Heart left ventricle (tissue), 16 donors: Measurements from ENCODE around the gene HCN3. TPM values are rescaled to one million over a fixed set of nuclear protein-coding genes. Genes with fewer than 3 reads are reported as not detected.

Source experiments
- ATAC-seq, 4 donors: fragments of 200-7000 bp; cut with Tn5 transposase; one replicate each; pipeline ENCODE4 v1.9.1; 2020 to 2022; ENCODE audit warnings: moderate library complexity in 4 of 4, mild to moderate bottlenecking in 3 of 4, moderate number of reproducible peaks in 1 of 4
- DNase-seq, 5 donors: peaks; one replicate each; pipeline ENCODE4 v3.0.0-alpha.2; 2020
- H3K27ac ChIP-seq, 12 donors: fragments of 200-600 bp; sonication (generic) in 4 of 12; one replicate each; pipeline versions ENCODE4 v1.5.0 to v1.8.0; 2016 to 2022; ENCODE audit warnings: mild to moderate bottlenecking in 2 of 12
- H3K27me3 ChIP-seq, 9 donors: fragments of 200-600 bp; sonication (generic) in 2 of 9; one replicate each; pipeline versions ENCODE4 v1.5.1 to v1.8.0; 2016 to 2022; ENCODE audit warnings: mild to moderate bottlenecking in 3 of 9
- H3K36me3 ChIP-seq, 9 donors: fragments of 200-600 bp; sonication (generic) in 2 of 9; one replicate each; pipeline versions ENCODE4 v1.5.0 to v1.8.0; 2018 to 2022; ENCODE audit warnings: mild to moderate bottlenecking in 2 of 9
- H3K4me1 ChIP-seq, 12 donors: fragments of 200-600 bp; sonication (generic) in 4 of 12; one replicate each; pipeline versions ENCODE4 v1.5.0 to v1.8.0; 2016 to 2022; ENCODE audit warnings: mild to moderate bottlenecking in 3 of 12
- H3K4me3 ChIP-seq, 12 donors: fragments of 200-600 bp; sonication (generic) in 4 of 12; one replicate each; pipeline versions ENCODE4 v1.5.0 to v1.8.0; 2017 to 2022; ENCODE audit warnings: mild to moderate bottlenecking in 9 of 12, moderate library complexity in 4 of 12
- H3K9me3 ChIP-seq, 12 donors: fragments of 200-600 bp; sonication (generic) in 4 of 12; one replicate each; pipeline versions ENCODE4 v1.5.0 to v1.8.0; 2016 to 2022; ENCODE audit warnings: mild to moderate bottlenecking in 1 of 12
- CTCF ChIP-seq, 12 donors: fragments of 200-600 bp; sonication (generic) in 4 of 12; IDR thresholded peaks; one replicate each; pipeline versions ENCODE4 v1.5.0 to v1.8.0; 2018 to 2022; ENCODE audit warnings: antibody characterized with exemption in 12 of 12, mild to moderate bottlenecking in 5 of 12
- POLR2A ChIP-seq, 2 donors: fragments of 450-650 bp; IDR thresholded peaks; one replicate each; pipeline ENCODE4 v1.6.1; 2017; ENCODE audit warnings: antibody characterized with exemption in 2 of 2, mild to moderate bottlenecking in 2 of 2, moderate library complexity in 2 of 2
- WGBS, 4 donors: extraction: QIAGEN DNeasy Blood & Tissue Kit in 2 of 4; methylation state at CpG; one replicate each; pipeline versions ENCODE4 v1.1.5 to v1.1.7; 2013 to 2018; 5-methylcytosine and 5-hydroxymethylcytosine counted together
- intact Hi-C, 10 donors: fragments of 100-400 bp; cut with DNase I; formaldehyde crosslinking; loops; one replicate each; pipeline versions ENCODE4 v1.11.1 to v1.14.2; 2022
- polyA plus RNA-seq, 2 donors: library from polyadenylated mRNA; stranded (reverse); fragments of 200-250 nt; gene quantifications; one replicate each; pipeline ENCODE4 v1.2.3, GENCODE V29; 2013
- total RNA-seq, 9 donors: library from RNA; depleted of rRNA in 2 of 9; stranded (reverse); fragments of >200 nt in 2 of 9; fragmentation: NEBNext Ultra II Directional in 3 of 9; extraction: Animal tissue kit (Norgen Biotek cat#: 25700) in 3 of 9; gene quantifications; one replicate each; pipeline versions ENCODE4 v1.1.0 to v1.2.4, GENCODE V29; 2016 to 2023
- donor health status: ischemic (EF 13 %, LVEDD 7.1; RV severe dilation, severe dysfunction).
- donor health status: healthy with polysubstance abuse.
- donor health status: DM: no; HTN: yes; CAD: no.
- donor health status: DM: no; HTN: no; CAD: no.
- donor health status: ischemic (EF 25% LVEDD 6.9; RV normal size, moderate dysfunction).
- donor health status: ischemic (EF 25% LVEDD 5.7; RV mildly dilated, moderate dysfunction).
- donor health status: healthy.
- donor health status: DM: yes; HTN: yes; CAD: no.
- donor health status: ischemic (EF 35%, LVEDD 5.7; RV mildly dilated, moderate dysfunction).
- donor health status: nonischemic (EF 11% LVEDD 7.7; RV severe dilation, severe dysfunction).
- donor health status: DM: yes; HTN: yes; CAD: no.
- donor health status: PGD.
- donor health status: ischemic (EF 29% LVEDD 5.4; RV normal size, mild dysfunction).
- donor health status: nonischemic (EF 23%, LVEDD 6.1; RV moderate dilation, normal function).

The HCN3 gene
- total and polyA plus RNA-seq, 11 donors = 0.49 to 1.7 (median 1.2) TPM

- H3K27ac ChIP-seq = peak overlapping the region in 7 of 12 donors; percentile 36 to 57 (median 46)
- intact Hi-C loops = loop anchor here (1.0 to 10.0 kb wide), 10 partner anchors 57 to 343 kb away; partner anchors contain the start of genes RUSC1 (in 3 of the 10) and FDPS (in 1 of the 10)
- ATAC-seq (no peak), DNase-seq (peak in 1 of 5 donors; percentile 37)
- H3K4me1 ChIP-seq = peaks cover 5 to 37% (median 25%) of the 10 kb centered on the region in 12 donors
- TF ChIP-seq CTCF (IDR thresholded peaks at IDR 0.05) (no peak), POLR2A (IDR thresholded peaks at IDR 0.05) (no peak)
- no peaks in the 10 kb centered on the region for H3K9me3 ChIP-seq
- 12 to 60% (median 29%) methylated on average over 1 to 28 of the region's 28 CpGs for WGBS, 4 donors
- H3K4me3 ChIP-seq = peak overlapping the region in 9 of 12 donors; percentile 17 to 60 (median 36)
- H3K36me3 ChIP-seq = peaks cover 0 to 20% (median 12%) of the 10 kb centered on the region in 9 donors
- no peaks in the 10 kb centered on the region for H3K27me3 ChIP-seq
These were observed 27.0 kb upstream of the HCN3 start for GRCh38 chr1:155250246-155250632.

GRCh38 chr1:155250633-155251449 lies 26.4 kb upstream of the HCN3 start:
- TF ChIP-seq CTCF (IDR thresholded peaks at IDR 0.05) (peak; percentile 99 to 100 (median 100)), POLR2A (IDR thresholded peaks at IDR 0.05) (no peak)
- Histone ChIP-seq H3K27ac (peak overlapping the region in 8 of 12 donors; percentile 29 to 57 (median 46)), H3K4me1 (peaks cover 7 to 38% (median 27%) of the 10 kb centered on the region in 12 donors), H3K27me3 (no peaks in the 10 kb centered on the region), H3K4me3 (peak overlapping the region in 9 of 12 donors; percentile 17 to 60 (median 36)), H3K36me3 (peaks cover 0 to 20% (median 12%) of the 10 kb centered on the region in 9 donors), H3K9me3 (no peaks in the 10 kb centered on the region)
- intact Hi-C loops = loop anchor here (1.0 to 10.0 kb wide), 10 partner anchors 56 to 342 kb away; partner anchors contain the start of genes RUSC1 (in 3 of the 10) and FDPS (in 1 of the 10)
- peak; percentile 79 to 85 (median 84) for ATAC-seq
- DNase-seq = peak; percentile 92 to 96 (median 93)
- 16 to 25% (median 20%) methylated on average over 14 to 23 of the region's 23 CpGs for WGBS, 4 donors

GRCh38 chr1:155251566-155251965 lies 25.7 kb upstream of the HCN3 start:
- Histone ChIP-seq H3K4me1 (peaks cover 7 to 43% (median 33%) of the 10 kb centered on the region in 12 donors), H3K36me3 (peaks cover 0 to 18% (median 12%) of the 10 kb centered on the region in 9 donors), H3K9me3 (no peaks in the 10 kb centered on the region), H3K27ac (peak overlapping the region in 2 of 12 donors; percentile 46 to 53), H3K4me3 (no peak overlapping the region), H3K27me3 (no peaks in the 10 kb centered on the region)
- ATAC-seq (no peak), DNase-seq (no peak)
- intact Hi-C loops = loop anchor here (2.0 to 10.0 kb wide), 8 partner anchors 56 to 341 kb away; partner anchors contain the start of genes RUSC1 (in 3 of the 10) and FDPS (in 1 of the 10)
- TF ChIP-seq POLR2A (IDR thresholded peaks at IDR 0.05) (no peak), CTCF (IDR thresholded peaks at IDR 0.05) (no peak)
- WGBS, 4 donors = 73 to 86% (median 78%) methylated on average over 7 of the region's 7 CpGs

GRCh38 chr1:155253208-155253607 lies 24.1 kb upstream of the HCN3 start:
- 85 to 91% (median 89%) methylated on average over 5 of the region's 5 CpGs for WGBS, 4 donors
- H3K9me3 ChIP-seq = no peaks in the 10 kb centered on the region
- H3K4me3 ChIP-seq = no peak overlapping the region
- H3K4me1 ChIP-seq = peaks cover 7 to 43% (median 33%) of the 10 kb centered on the region in 12 donors
- intact Hi-C loops = loop anchor here in 8 of 10 donors (2.0 to 10.0 kb wide), 6 partner anchors 54 to 339 kb away; partner anchors contain the start of genes RUSC1 (in 3 of the 8) and FDPS (in 1 of the 8)
- TF ChIP-seq CTCF (IDR thresholded peaks at IDR 0.05) = no peak
- no peak for TF ChIP-seq POLR2A (IDR thresholded peaks at IDR 0.05)
- DNase-seq (no peak), ATAC-seq (no peak)
- H3K27me3 ChIP-seq = no peaks in the 10 kb centered on the region
- no peak overlapping the region for H3K27ac ChIP-seq
- peaks cover 0 to 20% (median 13%) of the 10 kb centered on the region in 9 donors for H3K36me3 ChIP-seq
